Measurements from ENCODE around the gene MIP.
"Not testable (repeated sequence)": the region's sequence is repeated elsewhere in the genome, so short reads cannot be mapped to it uniquely, and the experiment has no call there.

Gene MIP

GRCh38 chr12:56408799-56409417, 45.5 kb downstream of the MIP start:
- H3K4me3 ChIP-seq (ENCODE audit: low read length), result no peak overlapping the region
- no peak for TF ChIP-seq ZNF274 (IDR thresholded peaks at IDR 0.05; ENCODE audit: low read depth, low read length)

GRCh38 chr12:56404227-56404626, 50.2 kb downstream of the MIP start:
- not testable (repeated sequence) for H3K4me3 ChIP-seq (ENCODE audit: low read length)

- H3K4me3 ChIP-seq (ENCODE audit: low read length), result not testable (repeated sequence)
Measured at GRCh38 chr12:56401612-56402011, 52.8 kb downstream of the MIP start.

GRCh38 chr12:56401125-56401524, 53.3 kb downstream of the MIP start:
- H3K4me3 ChIP-seq (ENCODE audit: low read length), result not testable (repeated sequence)
